ENCODE measurements around the gene CFAP45. TPM values are rescaled to one million over a fixed set of nuclear protein-coding genes. Genes with fewer than 3 reads are reported as not detected.

Gene CFAP45
- total RNA-seq, 1 donor from 2014 or later: 1.8 TPM

DNA sequence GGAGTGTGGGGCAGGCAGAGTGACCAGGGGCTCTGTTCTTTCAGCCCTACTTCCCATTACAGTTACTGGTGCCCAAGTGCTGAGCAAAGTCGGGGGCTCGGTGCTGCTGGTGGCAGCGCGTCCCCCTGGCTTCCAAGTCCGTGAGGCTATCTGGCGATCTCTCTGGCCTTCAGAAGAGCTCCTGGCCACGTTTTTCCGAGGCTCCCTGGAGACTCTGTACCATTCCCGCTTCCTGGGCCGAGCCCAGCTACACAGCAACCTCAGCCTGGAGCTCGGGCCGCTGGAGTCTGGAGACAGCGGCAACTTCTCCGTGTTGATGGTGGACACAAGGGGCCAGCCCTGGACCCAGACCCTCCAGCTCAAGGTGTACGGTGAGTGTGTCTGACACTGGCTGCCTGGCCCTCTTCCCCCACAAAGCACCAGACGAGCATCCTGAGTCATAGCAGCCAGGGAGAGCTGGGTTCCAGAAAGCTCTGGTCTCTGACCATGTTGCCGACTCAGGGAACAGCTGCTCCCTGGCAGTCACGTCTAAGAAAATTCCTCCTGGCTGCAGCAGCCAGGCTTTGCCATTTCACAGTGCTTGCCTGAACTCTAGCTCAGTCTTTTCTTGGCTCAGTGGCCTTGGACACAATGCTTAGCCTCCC is 70.0 kb downstream of the CFAP45 start:
- H3K36me3 Mint-ChIP-seq (ENCODE audit: low read depth): no peaks in the 10 kb centered on the region
- no peak overlapping the region for H3K4me3 Mint-ChIP-seq
- H3K27ac Mint-ChIP-seq: no peak overlapping the region
- peaks cover 15% of the 10 kb centered on the region for H3K4me1 Mint-ChIP-seq
- intact Hi-C loops (cut with micrococcal nuclease): loop anchor here (2.0 to 10.0 kb wide), 2 partner anchors 61 to 245 kb away; partner anchors contain the start of gene KCNJ10
- peaks cover 4% of the 10 kb centered on the region for H3K27me3 Mint-ChIP-seq
- no peaks in the 10 kb centered on the region for H3K9me3 Mint-ChIP-seq
- TF ChIP-seq, protein P1, sequence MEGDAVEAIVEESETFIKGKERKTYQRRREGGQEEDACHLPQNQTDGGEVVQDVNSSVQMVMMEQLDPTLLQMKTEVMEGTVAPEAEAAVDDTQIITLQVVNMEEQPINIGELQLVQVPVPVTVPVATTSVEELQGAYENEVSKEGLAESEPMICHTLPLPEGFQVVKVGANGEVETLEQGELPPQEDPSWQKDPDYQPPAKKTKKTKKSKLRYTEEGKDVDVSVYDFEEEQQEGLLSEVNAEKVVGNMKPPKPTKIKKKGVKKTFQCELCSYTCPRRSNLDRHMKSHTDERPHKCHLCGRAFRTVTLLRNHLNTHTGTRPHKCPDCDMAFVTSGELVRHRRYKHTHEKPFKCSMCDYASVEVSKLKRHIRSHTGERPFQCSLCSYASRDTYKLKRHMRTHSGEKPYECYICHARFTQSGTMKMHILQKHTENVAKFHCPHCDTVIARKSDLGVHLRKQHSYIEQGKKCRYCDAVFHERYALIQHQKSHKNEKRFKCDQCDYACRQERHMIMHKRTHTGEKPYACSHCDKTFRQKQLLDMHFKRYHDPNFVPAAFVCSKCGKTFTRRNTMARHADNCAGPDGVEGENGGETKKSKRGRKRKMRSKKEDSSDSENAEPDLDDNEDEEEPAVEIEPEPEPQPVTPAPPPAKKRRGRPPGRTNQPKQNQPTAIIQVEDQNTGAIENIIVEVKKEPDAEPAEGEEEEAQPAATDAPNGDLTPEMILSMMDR (IDR thresholded peaks at IDR 0.05): no peak
- POLR2A ChIA-PET: no interaction called here
- ATAC-seq (ENCODE audit: low read depth) (no peak), DNase-seq (no peak)
- CTCF ChIA-PET: interaction anchor here (0.6 to 1.2 kb wide), 4 partner anchors 20 to 176 kb away, joined by 3 to 4 read pairs (median 3); no protein-coding TSS in a partner anchor

DNA sequence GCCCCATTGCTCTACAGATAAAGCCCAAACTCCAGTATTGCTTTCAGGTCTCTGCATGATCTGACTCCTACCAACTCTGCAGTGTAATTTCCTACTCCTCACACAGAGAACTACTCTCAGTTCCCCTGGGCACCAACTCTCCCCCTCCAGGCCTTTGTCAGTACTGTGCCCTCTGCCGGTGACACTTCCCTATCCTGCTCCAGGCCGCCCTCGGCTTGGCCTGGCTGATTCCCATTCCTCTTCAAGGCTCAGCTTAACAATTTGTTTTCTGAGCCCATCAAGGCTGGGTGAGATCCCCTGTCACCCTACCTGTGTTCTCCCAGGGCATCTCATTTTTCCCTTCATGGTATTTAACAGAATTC is 70.7 kb downstream of the CFAP45 start:
- CTCF ChIA-PET: interaction anchor here (0.6 to 1.0 kb wide), 3 partner anchors 21 to 177 kb away, joined by 3 to 4 read pairs (median 3); no protein-coding TSS in a partner anchor

DNA sequence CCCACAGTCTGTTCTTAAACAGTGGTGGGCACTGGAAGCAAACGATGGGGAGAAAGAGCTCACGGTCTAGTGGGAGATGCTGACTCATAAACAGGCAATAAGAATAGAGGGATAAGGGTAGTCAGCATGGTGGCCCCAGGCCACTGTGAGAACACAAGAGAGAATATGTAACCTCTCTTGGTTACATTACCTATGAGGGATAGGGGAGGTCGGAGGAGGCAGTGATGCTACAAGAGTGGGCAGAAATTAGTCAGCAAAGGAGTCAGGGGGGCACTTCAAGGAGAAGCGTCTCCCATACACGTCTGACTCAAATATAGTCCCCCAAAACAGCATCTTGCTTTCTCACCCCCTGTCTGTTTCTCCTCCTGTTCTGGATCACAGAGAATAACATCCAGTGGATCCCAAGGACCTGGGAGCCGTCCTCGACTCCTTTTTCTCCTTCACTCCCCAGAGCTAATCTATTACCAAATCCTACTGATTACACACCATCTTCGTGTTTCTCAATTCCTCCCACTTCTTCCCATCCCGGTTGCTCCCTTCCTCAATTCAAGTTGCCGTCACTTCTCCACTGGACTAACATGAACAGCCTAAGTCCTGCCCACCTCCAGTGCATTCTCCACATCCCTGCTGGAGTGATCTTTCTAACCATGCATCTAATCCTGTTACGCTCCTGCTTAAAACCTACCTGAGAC is 71.2 kb downstream of the CFAP45 start:
- TF ChIP-seq, protein P1 (IDR thresholded peaks at IDR 0.05): no peak
- ChIA-PET POLR2A (interaction anchor here (0.6 kb wide), 1 partner anchor 18 kb away, joined by 5 read pairs; no protein-coding TSS in a partner anchor), CTCF (interaction anchor here (0.9 kb wide), 1 partner anchor 63 kb away, joined by 3 read pairs; no protein-coding TSS in a partner anchor)
- ATAC-seq (ENCODE audit: low read depth): no peak
- H3K27me3 Mint-ChIP-seq: peaks cover 8% of the 10 kb centered on the region
- no peak for DNase-seq
- no peaks in the 10 kb centered on the region for H3K9me3 Mint-ChIP-seq
- no peak overlapping the region for H3K27ac Mint-ChIP-seq
- H3K4me1 Mint-ChIP-seq: peaks cover 15% of the 10 kb centered on the region
- H3K4me3 Mint-ChIP-seq: no peak overlapping the region
- no peaks in the 10 kb centered on the region for H3K36me3 Mint-ChIP-seq (ENCODE audit: low read depth)
- intact Hi-C loops (cut with micrococcal nuclease): loop anchor here (2.0 to 10.0 kb wide), 2 partner anchors 62 to 246 kb away; partner anchors contain the start of gene KCNJ10

More for the DNA sequence above, 70.7 kb downstream of the CFAP45 start:
- peak overlapping the region; percentile 16 for H3K27ac Mint-ChIP-seq
- intact Hi-C loops (cut with micrococcal nuclease): loop anchor here (2.0 to 10.0 kb wide), 2 partner anchors 62 to 246 kb away; partner anchors contain the start of gene KCNJ10
- H3K4me3 Mint-ChIP-seq: no peak overlapping the region
- TF ChIP-seq, protein P1 (IDR thresholded peaks at IDR 0.05): no peak
- DNase-seq (no peak), ATAC-seq (ENCODE audit: low read depth) (peak; percentile 94)
- H3K27me3 Mint-ChIP-seq: peaks cover 6% of the 10 kb centered on the region
- H3K4me1 Mint-ChIP-seq: peaks cover 15% of the 10 kb centered on the region
- no peaks in the 10 kb centered on the region for H3K36me3 Mint-ChIP-seq (ENCODE audit: low read depth)
- no peaks in the 10 kb centered on the region for H3K9me3 Mint-ChIP-seq
- POLR2A ChIA-PET: interaction anchor here (0.6 kb wide), 1 partner anchor 19 kb away, joined by 5 read pairs; no protein-coding TSS in a partner anchor

DNA sequence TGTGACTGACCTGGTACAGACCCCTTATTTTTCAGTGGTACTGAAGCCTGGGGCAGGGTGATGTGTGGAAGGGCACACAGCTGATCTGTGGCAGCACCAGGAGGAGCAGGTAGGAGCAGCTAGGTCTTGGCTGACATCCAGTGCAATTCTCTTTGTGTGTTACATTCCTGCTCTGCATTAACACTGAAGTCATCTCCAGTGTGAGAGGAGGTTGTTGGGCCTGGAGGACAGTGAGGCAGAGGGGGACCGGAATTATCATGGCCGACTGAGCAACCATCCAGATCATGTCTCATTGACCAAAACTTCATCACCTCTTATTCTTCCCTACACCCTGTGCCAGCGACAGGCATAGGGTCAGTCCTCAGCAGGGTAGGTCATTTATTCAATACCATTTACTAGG is 71.8 kb downstream of the CFAP45 start:
- ATAC-seq (ENCODE audit: low read depth) (no peak), DNase-seq (no peak)
- intact Hi-C loops (cut with micrococcal nuclease): loop anchor here (2.0 to 10.0 kb wide), 2 partner anchors 63 to 247 kb away; partner anchors contain the start of gene KCNJ10
- ChIA-PET CTCF (interaction anchor here (0.9 kb wide), 1 partner anchor 64 kb away, joined by 3 read pairs; no protein-coding TSS in a partner anchor), POLR2A (no interaction called here)
- Mint-ChIP-seq H3K9me3 (no peaks in the 10 kb centered on the region), H3K27ac (no peak overlapping the region), H3K36me3 (ENCODE audit: low read depth) (no peaks in the 10 kb centered on the region), H3K27me3 (peaks cover 12% of the 10 kb centered on the region), H3K4me1 (peaks cover 15% of the 10 kb centered on the region), H3K4me3 (no peak overlapping the region)
- TF ChIP-seq, protein P1 (IDR thresholded peaks at IDR 0.05): no peak

DNA sequence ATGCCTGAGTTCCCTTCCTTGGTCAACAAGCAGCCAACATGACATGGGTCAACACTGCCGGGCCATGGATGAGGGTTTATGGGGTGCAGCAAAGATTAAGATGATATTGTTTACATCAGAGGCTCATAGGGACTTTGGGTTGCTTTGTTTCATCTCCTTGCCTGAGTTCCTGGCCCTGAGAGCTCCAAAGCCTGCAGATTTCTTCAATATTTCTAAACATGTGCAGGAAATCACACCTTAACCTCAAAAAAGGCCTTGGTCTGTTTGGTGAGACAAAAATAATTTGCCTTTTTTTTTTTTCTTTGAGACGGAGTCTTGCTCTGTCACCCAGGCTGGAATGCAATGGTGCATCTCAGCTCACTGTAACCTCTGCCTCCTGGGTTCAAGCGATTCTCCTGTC is 72.4 kb downstream of the CFAP45 start:
- ChIA-PET POLR2A (no interaction called here), CTCF (interaction anchor here (1.2 kb wide), 1 partner anchor 28 kb away, joined by 3 read pairs; no protein-coding TSS in a partner anchor)
- H3K4me1 Mint-ChIP-seq: peaks cover 15% of the 10 kb centered on the region
- H3K36me3 Mint-ChIP-seq (ENCODE audit: low read depth): no peaks in the 10 kb centered on the region
- intact Hi-C loops (cut with micrococcal nuclease): loop anchor here (10.0 kb wide), 1 partner anchor 247 kb away; the partner anchor contains the start of gene KCNJ10
- TF ChIP-seq, protein P1 (IDR thresholded peaks at IDR 0.05): no peak
- H3K9me3 Mint-ChIP-seq: no peaks in the 10 kb centered on the region
- DNase-seq (no peak), ATAC-seq (ENCODE audit: low read depth) (no peak)
- peaks cover 16% of the 10 kb centered on the region for H3K27me3 Mint-ChIP-seq
- H3K4me3 Mint-ChIP-seq: no peak overlapping the region
- no peak overlapping the region for H3K27ac Mint-ChIP-seq
